DND-41 (cell line): ENCODE results near the gene TRPM3.

ENCODE experiments used
- ATAC-seq: fragments of 200-7000 bp; cut with Tn5 transposase; 3 replicates; pipeline ENCODE4 v1.9.1; 2021; ENCODE audit warnings: low read depth; ENCODE audit not compliant: insufficient read depth
- DNase-seq: peaks from one replicate; pipeline ENCODE4 v3.0.0-alpha.2; 2020
- H2AFZ ChIP-seq: 2 replicates; pipeline ENCODE4 v1.6.0; 2012; ENCODE audit warnings: low read depth, low read length
- H3K27ac ChIP-seq: 2 replicates; pipeline ENCODE4 v1.5.1; 2012; ENCODE audit warnings: low read length, inconsistent platforms
- H3K27me3 ChIP-seq: fragments of 200-600 bp; sonication (generic); 2 replicates; pipeline ENCODE4 v1.6.0; 2012; ENCODE audit warnings: low read length, mild to moderate bottlenecking, inconsistent platforms; ENCODE audit not compliant: insufficient read depth, poor library complexity
- H3K36me3 ChIP-seq: 2 replicates; pipeline ENCODE4 v1.5.1; 2012; ENCODE audit warnings: low read length, inconsistent platforms; ENCODE audit not compliant: insufficient read depth
- H3K4me1 ChIP-seq: 2 replicates; pipeline ENCODE4 v1.5.1; 2012; ENCODE audit warnings: mild to moderate bottlenecking, low read length; ENCODE audit not compliant: insufficient read depth
- H3K4me2 ChIP-seq: 2 replicates; pipeline ENCODE4 v1.6.0; 2012; ENCODE audit warnings: mild to moderate bottlenecking, moderate library complexity, low read length, inconsistent platforms; ENCODE audit not compliant: insufficient read depth
- H3K4me3 ChIP-seq, 2 experiments: fragments of 200-600 bp in 1 of 2; shearing (Covaris generic) in 1 of 2; 2 replicates each; pipeline ENCODE4 v1.5.1; 2012 to 2016; ENCODE audit warnings: inconsistent platforms in 2 of 2, low read length in 2 of 2, mild to moderate bottlenecking in 2 of 2, low read depth in 1 of 2, moderate library complexity in 1 of 2
- H3K79me2 ChIP-seq: 2 replicates; pipeline ENCODE4 v1.6.0; 2012; ENCODE audit warnings: low read length, inconsistent platforms; ENCODE audit not compliant: insufficient read depth
- H3K9ac ChIP-seq: 2 replicates; pipeline ENCODE4 v1.6.0; 2012; ENCODE audit warnings: low read depth, mild to moderate bottlenecking, inconsistent platforms, low read length, moderate library complexity
- H3K9me3 ChIP-seq: 2 replicates; pipeline ENCODE4 v1.5.1; 2012; ENCODE audit warnings: low read length, moderate library complexity, mild to moderate bottlenecking, inconsistent platforms; ENCODE audit not compliant: insufficient read depth, severe bottlenecking
- H4K20me1 ChIP-seq: 2 replicates; pipeline ENCODE4 v1.6.0; 2012; ENCODE audit warnings: low read length; ENCODE audit not compliant: insufficient read depth
- EZH2 ChIP-seq: IDR thresholded peaks from 3 replicates; pipeline ENCODE4 v1.6.1; 2012; ENCODE audit warnings: borderline replicate concordance, low read depth, mild to moderate bottlenecking, moderate library complexity, low read length, inconsistent platforms; ENCODE audit not compliant: severe bottlenecking
- TF ChIP-seq, protein P1 (sequence below): IDR thresholded peaks from 2 replicates; pipeline ENCODE4 v1.5.1; 2012; ENCODE audit warnings: borderline replicate concordance, low read length, moderate library complexity, mild to moderate bottlenecking; ENCODE audit not compliant: poor library complexity, severe bottlenecking; ENCODE audit errors: extremely low read depth

The TRPM3 gene

DNA sequence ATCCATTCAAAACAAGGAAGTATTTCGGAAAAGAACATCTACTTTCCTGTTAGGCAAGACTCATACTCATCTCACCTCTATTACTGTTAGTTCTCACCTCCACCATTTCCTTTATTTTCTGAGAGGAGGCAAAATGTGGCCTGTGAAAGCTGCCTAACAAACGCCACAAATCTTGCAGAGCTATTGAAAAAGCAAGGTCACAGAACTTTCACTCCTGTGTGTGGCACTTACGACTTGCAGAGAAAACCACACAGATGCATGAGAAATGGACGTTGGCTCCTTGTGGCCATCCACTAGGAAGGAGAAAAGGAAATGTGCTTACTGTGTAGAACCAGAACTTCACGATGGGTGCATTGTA, 511.2 kb downstream of the TRPM3 start:
- no peak overlapping the region for H3K9ac ChIP-seq
- no peaks in the 10 kb centered on the region for H3K36me3 ChIP-seq
- no peak overlapping the region for H3K4me3 ChIP-seq
- TF ChIP-seq EZH2 = no peak
- TF ChIP-seq, protein P1, sequence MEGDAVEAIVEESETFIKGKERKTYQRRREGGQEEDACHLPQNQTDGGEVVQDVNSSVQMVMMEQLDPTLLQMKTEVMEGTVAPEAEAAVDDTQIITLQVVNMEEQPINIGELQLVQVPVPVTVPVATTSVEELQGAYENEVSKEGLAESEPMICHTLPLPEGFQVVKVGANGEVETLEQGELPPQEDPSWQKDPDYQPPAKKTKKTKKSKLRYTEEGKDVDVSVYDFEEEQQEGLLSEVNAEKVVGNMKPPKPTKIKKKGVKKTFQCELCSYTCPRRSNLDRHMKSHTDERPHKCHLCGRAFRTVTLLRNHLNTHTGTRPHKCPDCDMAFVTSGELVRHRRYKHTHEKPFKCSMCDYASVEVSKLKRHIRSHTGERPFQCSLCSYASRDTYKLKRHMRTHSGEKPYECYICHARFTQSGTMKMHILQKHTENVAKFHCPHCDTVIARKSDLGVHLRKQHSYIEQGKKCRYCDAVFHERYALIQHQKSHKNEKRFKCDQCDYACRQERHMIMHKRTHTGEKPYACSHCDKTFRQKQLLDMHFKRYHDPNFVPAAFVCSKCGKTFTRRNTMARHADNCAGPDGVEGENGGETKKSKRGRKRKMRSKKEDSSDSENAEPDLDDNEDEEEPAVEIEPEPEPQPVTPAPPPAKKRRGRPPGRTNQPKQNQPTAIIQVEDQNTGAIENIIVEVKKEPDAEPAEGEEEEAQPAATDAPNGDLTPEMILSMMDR = no peak
- H3K9me3 ChIP-seq = no peaks in the 10 kb centered on the region
- no peaks in the 10 kb centered on the region for H3K4me1 ChIP-seq
- no peak overlapping the region for H3K4me2 ChIP-seq
- H4K20me1 ChIP-seq = no peaks in the 10 kb centered on the region
- H3K27ac ChIP-seq = no peak overlapping the region
- H3K79me2 ChIP-seq = no peaks in the 10 kb centered on the region
- ATAC-seq (no peak), DNase-seq (no peak)
- H2AFZ ChIP-seq = no peak overlapping the region
- no peaks in the 10 kb centered on the region for H3K27me3 ChIP-seq

DNA sequence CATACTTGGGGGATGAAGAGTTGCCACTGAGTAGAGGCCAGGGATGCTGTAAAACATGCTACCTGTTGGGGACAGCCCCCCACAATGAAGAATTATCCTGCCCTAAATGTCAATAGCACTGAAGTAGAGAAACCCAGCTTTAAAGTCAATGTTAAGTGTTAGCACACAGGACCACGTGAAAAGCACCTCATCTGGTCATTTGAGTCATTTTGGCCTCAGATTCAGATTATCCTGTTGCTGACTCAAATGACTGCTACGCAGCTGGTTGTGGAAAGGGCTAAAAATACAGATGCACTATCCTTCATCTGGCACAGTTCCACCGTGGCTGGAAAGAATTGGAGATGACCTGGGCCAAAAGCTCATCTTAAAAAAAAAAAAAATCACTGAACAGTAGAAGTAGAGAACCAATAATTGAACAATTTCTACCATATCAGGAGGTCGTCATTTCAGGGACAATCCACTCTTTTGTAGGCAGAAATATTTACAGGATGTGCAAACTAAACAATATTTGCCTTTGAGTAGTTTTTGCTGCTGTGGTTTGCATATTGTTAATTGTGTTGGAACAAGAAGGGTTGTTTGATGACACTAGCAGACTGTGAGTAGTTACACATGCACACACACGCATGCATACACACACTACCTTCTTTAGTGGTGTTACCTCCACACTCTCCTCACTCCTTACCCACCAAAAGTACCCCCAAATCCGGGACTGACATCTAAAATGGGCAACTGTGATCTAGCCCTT, 511.7 kb downstream of the TRPM3 start:
- no peak overlapping the region for H2AFZ ChIP-seq
- no peak for DNase-seq
- H3K79me2 ChIP-seq = no peaks in the 10 kb centered on the region
- no peak overlapping the region for H3K4me2 ChIP-seq
- no peak overlapping the region for H3K27ac ChIP-seq
- no peak for ATAC-seq
- no peaks in the 10 kb centered on the region for H3K4me1 ChIP-seq
- TF ChIP-seq, protein P1 = no peak
- no peak for TF ChIP-seq EZH2
- H3K27me3 ChIP-seq = no peaks in the 10 kb centered on the region
- no peaks in the 10 kb centered on the region for H4K20me1 ChIP-seq
- H3K36me3 ChIP-seq = no peaks in the 10 kb centered on the region
- H3K9ac ChIP-seq = no peak overlapping the region
- H3K9me3 ChIP-seq = no peaks in the 10 kb centered on the region
- H3K4me3 ChIP-seq = no peak overlapping the region

DNA sequence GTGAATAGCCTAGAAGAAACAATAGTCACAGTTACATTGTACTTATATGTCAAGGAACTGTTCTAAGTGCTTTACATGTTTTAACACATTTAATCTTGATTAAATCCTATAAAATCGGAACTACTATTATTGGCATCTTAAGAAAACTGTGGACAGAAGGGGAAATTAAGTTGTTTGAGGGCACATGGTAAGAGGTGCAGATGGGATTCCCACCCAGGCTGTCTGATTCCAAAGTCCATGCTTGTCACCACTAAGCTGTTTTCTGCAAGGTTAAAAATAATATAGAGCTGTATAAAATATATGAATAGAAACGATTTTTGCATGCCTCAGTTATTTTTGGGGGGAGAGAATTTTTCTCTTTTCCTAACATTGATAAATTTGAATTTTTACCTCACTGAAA, 512.4 kb downstream of the TRPM3 start:
- H3K9ac ChIP-seq = no peak overlapping the region
- ATAC-seq (no peak), DNase-seq (no peak)
- H2AFZ ChIP-seq = no peak overlapping the region
- no peaks in the 10 kb centered on the region for H3K79me2 ChIP-seq
- H3K36me3 ChIP-seq = no peaks in the 10 kb centered on the region
- H4K20me1 ChIP-seq = no peaks in the 10 kb centered on the region
- no peak for TF ChIP-seq EZH2
- TF ChIP-seq, protein P1 = no peak
- no peaks in the 10 kb centered on the region for H3K27me3 ChIP-seq
- no peak overlapping the region for H3K27ac ChIP-seq
- H3K4me1 ChIP-seq = no peaks in the 10 kb centered on the region
- no peaks in the 10 kb centered on the region for H3K9me3 ChIP-seq
- H3K4me3 ChIP-seq = no peak overlapping the region
- no peak overlapping the region for H3K4me2 ChIP-seq
